Measurements from ENCODE around the gene SSUH2.

DNA sequence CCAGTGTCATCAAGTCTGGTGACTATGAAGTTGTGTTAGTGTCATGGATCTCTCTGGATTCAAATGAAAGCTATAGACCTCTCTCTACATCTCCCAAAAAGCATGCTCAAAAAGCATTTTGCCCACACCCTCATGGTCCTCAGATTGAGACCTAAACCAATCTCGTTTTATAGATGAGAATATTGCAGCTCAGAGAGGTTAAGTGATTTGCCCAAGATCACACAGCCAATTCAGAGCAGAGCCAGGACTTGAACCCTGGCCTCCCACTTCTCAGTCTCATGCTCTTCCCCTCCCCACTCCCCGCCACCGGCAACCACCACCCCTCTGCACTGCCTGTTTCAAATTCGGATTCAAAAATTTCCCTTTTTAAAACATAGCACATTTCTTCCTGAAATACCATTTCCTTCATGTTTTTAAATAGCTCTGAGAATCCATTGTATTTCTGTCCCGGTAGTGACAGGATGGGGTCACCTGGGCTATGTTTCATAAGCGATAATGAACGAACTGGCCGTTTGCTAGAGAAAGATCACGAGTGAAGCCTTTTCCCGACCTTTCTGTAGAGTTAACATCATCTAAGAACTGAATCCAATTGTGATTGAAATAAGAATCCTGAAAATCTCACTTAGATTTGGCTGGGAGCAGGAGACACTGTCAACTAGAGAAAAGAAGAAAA lies 769 bp downstream of the SSUH2 start:
- TF ChIP-seq, protein P1, sequence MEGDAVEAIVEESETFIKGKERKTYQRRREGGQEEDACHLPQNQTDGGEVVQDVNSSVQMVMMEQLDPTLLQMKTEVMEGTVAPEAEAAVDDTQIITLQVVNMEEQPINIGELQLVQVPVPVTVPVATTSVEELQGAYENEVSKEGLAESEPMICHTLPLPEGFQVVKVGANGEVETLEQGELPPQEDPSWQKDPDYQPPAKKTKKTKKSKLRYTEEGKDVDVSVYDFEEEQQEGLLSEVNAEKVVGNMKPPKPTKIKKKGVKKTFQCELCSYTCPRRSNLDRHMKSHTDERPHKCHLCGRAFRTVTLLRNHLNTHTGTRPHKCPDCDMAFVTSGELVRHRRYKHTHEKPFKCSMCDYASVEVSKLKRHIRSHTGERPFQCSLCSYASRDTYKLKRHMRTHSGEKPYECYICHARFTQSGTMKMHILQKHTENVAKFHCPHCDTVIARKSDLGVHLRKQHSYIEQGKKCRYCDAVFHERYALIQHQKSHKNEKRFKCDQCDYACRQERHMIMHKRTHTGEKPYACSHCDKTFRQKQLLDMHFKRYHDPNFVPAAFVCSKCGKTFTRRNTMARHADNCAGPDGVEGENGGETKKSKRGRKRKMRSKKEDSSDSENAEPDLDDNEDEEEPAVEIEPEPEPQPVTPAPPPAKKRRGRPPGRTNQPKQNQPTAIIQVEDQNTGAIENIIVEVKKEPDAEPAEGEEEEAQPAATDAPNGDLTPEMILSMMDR (conservative IDR thresholded peaks at IDR 0.05; ENCODE audit: low read length), result no peak
- no peak for TF ChIP-seq EZH2phosphoT487 (IDR thresholded peaks at IDR 0.05; ENCODE audit: borderline replicate concordance, low read depth, low read length)

All from OCI-LY7 (cell line).